ENCODE data around the gene PHLPP1.

PHLPP1 gene

DNA sequence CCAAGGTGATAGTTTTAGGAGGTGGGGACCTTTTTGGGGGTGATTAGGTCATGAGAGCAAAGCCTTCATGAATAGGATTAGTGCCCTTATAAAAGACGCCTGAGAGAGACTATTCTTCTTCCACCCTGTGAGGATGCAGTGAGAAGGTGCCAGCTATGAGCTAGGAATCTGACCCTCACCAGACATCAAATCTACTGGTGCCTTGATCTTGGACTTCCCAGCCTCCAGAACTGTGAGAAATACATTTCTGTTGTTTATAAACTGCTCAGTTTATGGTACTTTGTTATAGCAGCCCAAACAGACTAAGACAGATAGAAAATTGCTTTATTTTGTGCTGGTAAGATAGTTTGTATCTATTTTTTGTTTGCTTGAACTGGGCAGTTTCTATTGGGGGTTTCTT is 40.1 kb downstream of the PHLPP1 start:
- H3K4me3 ChIP-seq (ENCODE audit: low read length): no peak overlapping the region
- no peak for DNase-seq (ENCODE audit: low read depth)
- no peak for TF ChIP-seq CTCF (conservative IDR thresholded peaks at IDR 0.05; ENCODE audit: low read depth, low read length)

GRCh38 chr18:62755946-62756345 is 40.6 kb downstream of the PHLPP1 start:
- no peak for TF ChIP-seq CTCF (conservative IDR thresholded peaks at IDR 0.05; ENCODE audit: low read depth, low read length)
- H3K4me3 ChIP-seq (ENCODE audit: low read length): no peak overlapping the region
- DNase-seq (ENCODE audit: low read depth): no peak

DNA sequence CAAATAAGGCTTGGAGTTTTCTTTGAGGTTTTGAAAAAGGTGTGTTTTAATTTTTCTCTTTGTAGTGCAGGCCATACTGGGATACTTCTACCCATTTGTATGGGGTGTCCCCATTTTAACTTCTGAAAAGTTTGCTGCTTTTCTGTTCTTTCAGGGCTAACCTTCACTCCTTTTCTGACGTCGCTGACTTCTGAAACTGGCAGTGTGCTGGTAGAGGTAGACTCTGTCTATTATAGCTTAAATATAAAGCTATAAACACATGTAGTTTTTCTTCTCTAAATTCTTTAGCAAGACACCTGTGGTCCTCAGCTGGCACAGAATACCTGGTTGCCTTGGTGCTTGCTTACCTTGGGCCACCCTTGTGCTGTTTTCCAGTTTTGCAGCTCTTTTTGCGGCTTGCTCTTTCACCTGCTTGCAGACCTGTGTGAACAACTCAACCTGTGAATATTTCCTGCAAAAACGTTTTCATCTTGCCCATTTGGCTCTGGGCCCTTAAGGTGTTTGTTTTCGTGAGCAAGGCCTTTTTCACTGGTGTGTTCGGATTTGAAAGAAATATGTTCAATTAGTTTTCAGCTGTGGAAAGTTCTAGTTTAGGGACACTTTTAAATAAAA is 42.2 kb downstream of the PHLPP1 start:
- no peak overlapping the region for H3K4me3 ChIP-seq (ENCODE audit: low read length)
- no peak for TF ChIP-seq CTCF (conservative IDR thresholded peaks at IDR 0.05; ENCODE audit: low read depth, low read length)
- no peak for DNase-seq (ENCODE audit: low read depth)

GRCh38 chr18:62758591-62758990 is 43.2 kb downstream of the PHLPP1 start:
- no peak for DNase-seq (ENCODE audit: low read depth)
- no peak overlapping the region for H3K4me3 ChIP-seq (ENCODE audit: low read length)
- TF ChIP-seq CTCF (conservative IDR thresholded peaks at IDR 0.05; ENCODE audit: low read depth, low read length): no peak

GRCh38 chr18:62759704-62760402 is 44.5 kb downstream of the PHLPP1 start:
- DNase-seq (ENCODE audit: low read depth): peak; percentile 15
- TF ChIP-seq CTCF (conservative IDR thresholded peaks at IDR 0.05; ENCODE audit: low read depth, low read length): no peak
- no peak overlapping the region for H3K4me3 ChIP-seq (ENCODE audit: low read length)

DNA sequence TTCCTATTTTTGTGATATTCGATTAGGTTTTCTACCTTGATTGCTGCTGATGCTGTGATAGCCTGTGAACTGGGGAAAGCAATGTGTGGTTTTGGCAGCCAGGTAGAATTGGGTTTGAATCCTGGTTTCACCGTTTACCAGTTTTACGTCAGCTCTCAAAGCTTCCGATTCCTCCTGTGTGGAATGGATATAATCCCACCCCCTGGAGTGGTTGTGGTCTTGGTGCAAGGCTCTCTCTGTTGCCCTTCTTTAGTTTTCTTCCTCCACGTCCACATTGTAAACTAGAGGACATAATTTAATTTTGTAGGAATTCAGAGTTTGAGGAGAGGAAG is 45.0 kb downstream of the PHLPP1 start:
- TF ChIP-seq CTCF (conservative IDR thresholded peaks at IDR 0.05; ENCODE audit: low read depth, low read length): no peak
- DNase-seq (ENCODE audit: low read depth): no peak
- no peak overlapping the region for H3K4me3 ChIP-seq (ENCODE audit: low read length)

- no peak for TF ChIP-seq CTCF (conservative IDR thresholded peaks at IDR 0.05; ENCODE audit: low read depth, low read length)
- H3K4me3 ChIP-seq (ENCODE audit: low read length): no peak overlapping the region
- no peak for DNase-seq (ENCODE audit: low read depth)
Observed at GRCh38 chr18:62763101-62763521, 47.8 kb downstream of the PHLPP1 start.

Data from retinal pigment epithelial cell (primary cell).